HG02973 (cell line): ENCODE data around the gene TTC9.
A peak's percentile ranks its signal among the peaks of the same experiment; 100 is the strongest.

ENCODE experiments used
- ATAC-seq: cut with Tn5 transposase; IDR thresholded peaks from one replicate; pipeline ENCODE4 v1.9.1; 2021; ENCODE audit warnings: moderate library complexity; ENCODE audit not compliant: unreplicated experiment

The TTC9 gene

DNA sequence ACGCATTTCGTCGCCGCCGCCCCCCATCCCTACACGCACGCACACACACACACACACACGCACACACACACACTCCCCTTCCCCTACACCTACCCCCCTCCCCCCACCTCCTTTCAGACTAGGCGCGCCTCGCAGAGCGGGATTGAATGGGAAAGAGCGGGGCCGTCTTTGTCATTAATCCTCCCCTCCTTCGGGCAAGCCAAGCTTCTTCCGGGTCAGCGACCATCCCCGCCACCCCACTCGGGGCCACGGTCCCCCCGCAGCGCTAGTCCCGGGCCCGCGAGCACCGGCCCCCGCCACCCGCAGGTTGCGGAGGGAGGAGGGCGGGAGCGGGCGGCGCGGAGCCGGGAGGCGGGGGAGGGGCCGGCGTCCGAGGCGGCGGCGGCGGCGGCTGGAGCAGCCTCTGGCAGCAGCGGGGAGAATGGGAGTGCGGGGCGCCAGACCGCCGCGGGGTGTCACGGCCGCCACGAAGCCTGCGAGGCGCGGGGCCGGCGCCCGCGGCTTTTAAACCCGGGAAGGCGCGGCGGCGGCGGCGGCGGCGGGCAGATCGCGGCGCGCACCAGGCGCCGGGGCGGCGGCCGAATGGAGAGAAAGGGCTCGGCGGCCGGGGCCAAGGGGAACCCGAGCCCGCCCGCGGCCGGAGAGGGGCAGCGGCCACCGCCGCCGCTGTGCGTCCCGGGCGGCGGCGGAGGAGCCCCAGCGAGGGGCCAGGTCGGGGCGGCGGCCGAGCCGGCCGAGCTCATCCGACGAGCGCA lies at the start of gene TTC9:
Gene TTC9 (plus strand): TSS at position 369 of the 755 bp plus-strand sequence. CDS start 214 bp downstream, at position 583.
- peak; percentile 7 for ATAC-seq

DNA sequence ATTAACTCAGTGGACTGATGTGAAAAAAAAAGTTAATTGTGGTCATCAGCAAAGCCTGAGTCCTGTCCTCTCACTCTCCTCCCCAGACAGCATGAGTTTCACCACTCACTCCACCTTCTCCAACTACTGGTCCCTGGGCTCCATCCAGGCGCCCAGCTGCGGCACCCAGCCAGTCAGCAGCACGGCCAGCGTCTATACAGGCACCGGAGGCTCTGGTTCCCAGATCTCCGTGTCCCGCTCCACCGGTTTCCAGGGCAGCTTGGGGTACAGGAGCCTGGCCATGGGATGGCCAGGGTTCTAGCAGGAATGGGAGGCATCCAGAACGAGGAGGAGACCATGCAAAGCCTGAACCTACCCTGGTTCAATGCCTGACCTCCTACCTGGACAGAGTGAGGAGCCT lies 47.3 kb upstream of the TTC9 start:
- no peak for ATAC-seq

DNA sequence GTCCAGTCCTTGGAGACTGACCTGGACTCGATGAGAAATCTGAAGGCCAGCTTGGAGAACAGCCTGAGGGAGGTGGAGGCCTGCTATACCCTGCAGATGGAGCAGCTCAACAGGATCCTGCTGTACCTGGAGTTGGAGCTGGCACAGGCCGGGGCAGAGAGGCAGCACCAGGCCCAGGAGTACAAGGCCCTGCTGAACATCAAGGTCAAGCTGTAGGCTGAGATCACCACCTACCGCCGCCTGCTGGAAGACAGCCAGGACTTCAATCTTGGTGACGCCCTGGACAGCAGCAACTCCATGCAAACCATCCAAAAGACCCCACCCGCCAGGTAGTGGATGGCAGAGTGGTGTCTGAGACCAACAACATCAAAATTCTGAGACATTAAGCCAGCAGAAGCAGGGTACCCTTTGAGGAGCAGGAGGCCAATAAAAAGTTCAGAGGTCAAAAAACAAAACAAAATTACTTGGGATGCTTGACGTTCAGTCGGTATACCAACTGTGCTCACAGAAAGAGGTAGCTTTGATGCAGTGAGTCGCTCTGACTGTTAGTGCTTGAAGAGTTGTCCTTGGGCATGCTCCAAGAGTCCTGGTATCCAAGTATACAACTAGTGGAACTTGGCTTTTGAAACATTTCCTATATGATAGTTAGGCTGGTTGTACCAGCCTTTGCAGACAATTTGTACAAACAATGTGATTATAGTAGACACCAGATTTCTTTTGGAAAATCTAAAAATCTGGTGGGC lies 46.1 kb upstream of the TTC9 start:
- no peak for ATAC-seq

DNA sequence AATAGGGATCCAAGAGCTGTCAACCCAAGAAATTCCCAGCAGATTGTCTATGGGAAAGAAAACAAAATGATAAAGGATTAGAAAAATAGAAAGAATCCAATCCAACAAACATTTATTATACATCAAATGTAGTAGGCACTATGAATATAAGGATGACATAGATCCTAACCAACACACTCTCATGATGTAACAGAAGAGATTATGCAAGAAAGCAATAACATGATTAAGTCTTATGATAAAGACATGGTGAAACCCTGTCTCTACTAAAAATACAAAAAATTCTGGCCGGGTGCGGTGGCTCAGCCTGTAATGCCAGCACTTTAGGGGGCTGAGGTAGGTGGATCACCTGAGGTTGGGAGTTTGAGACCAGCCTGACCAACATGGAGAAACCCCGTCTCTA lies 44.0 kb upstream of the TTC9 start:
- no peak for ATAC-seq

DNA sequence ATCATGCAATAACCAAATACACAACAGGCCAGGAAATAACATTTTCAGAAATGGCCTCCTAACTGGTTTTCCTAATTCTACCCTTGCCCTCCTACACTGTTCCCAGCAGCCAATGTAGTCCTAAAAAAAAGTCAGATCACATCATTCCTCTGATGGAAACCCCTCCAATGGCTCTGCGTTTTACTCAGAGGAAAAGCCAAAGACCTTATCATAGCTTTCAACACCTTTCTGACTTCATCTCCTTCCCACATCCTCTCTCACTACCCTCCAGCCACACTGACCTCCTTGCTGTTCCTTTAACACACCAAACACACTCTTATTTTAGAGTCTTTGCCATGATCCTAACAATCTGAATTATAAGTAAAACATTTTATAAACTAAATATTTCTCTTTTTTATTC lies 42.4 kb upstream of the TTC9 start:
- no peak for ATAC-seq

DNA sequence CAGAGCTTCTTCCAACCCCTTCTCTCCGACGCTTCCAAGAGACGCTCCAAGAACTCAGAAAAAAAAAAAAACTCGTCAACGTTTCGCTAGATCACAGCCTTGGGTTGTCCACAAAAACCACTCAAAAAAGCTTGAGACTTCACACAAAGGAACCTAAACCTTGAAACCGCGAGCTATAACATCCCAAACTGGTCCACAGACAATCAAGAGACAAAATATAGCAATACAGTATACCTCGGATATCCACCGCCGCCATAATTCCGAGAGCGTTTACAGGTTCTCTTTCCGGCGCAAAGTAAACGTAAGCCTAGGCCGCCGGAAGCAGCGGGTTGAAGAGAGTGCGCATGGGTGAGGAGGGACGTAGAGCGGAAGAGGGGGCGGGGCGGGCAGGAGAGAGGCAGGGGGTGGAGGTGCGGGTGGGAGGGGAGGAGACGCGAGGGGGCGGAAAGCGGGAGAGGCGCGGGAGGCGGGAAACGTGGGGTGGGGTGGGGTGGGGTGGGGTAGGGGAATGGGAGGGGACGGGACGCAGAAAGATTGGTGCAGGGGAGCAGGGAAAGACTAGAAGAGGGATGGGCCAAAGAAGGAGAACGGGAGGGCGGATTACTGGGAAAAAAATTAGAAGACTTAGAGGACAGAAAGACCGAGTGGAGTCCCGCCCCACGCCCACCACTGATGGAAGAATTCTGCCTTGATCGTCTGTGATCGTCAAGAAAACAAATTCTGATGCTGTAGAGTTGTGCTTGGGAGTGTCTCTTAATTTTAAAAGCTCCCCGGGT lies 41.1 kb upstream of the TTC9 start, which contains the start of gene MED6:
Gene MED6 (minus strand): TSS at position 274 of the 776 bp plus-strand sequence. CDS start 18 bp downstream, at position 256.
- ATAC-seq, result peak; percentile 85

DNA sequence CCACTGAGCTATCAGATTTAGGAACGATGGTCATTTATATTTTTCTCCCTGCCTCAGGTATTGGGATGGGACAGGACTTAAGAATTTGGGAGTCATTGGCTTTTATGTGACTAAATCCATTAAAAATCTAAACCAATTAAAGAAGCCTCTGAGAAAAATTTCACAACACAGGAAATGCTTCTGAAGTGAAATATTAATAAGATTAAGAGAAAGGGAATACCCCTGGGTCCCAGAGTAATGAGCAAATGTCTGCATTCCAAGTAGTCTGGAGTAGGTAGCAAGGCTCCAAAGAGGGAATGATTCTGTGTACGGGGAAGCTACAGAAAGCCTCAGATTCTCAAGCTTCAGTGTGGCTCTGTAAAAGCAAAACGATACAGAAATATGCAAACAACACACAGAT lies 40.6 kb upstream of the TTC9 start:
- ATAC-seq, result no peak

DNA sequence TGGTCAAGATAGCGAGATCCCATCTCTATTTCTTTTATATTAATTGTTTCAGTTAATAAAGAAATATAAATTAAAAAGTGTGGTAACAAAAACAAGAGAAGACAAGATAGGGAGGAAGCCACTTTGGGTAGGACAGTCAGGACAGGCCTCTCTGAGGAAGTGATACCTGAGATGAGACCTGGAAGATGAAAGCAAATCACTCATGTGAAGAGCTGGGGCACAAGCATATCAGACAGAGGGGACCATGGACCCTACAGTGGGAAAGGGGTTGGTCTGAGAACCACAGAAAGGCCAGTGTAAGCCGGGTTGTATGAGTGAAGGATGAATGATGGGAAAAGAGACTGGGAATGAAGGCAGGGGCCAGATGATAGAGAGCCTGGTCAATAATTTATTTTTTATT lies 39.5 kb upstream of the TTC9 start:
- ATAC-seq, result no peak

DNA sequence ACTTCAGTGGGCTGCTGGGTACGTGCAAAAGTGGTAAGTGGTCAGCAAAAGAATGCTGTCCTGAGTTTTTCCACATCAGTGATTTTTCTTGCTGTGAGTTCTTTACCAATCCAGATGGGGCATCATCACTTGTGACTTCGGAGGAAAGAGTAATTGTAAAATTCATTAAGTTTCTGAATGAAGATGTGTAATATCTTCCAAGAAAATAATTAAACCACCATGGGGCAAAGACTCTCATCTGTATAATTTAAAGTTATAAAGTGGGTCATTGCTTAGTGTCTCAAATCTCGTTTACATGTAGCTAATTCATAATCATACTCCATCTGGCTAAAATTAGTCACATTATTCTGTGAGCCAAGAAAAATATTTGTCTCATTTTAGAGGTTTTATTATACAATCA lies 30.5 kb upstream of the TTC9 start:
- ATAC-seq, result no peak

DNA sequence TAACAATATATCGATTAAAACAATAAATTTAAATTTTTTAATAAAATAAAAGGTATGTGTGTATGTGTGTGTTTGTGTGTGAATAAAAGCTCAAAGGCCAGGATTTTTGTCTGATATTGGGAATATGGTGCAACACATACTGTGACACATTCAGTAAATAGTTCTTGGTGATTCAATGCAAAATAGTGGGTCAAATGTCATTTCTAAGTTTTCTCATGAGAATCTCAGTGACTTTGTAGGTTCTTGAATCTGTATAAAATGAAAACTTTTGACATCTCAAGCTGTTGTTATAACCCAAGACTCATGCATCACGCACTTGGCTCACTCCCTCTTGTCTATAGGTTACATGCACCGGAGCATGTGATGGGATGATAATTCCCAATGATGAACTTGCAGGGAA lies 25.1 kb upstream of the TTC9 start:
- no peak for ATAC-seq

DNA sequence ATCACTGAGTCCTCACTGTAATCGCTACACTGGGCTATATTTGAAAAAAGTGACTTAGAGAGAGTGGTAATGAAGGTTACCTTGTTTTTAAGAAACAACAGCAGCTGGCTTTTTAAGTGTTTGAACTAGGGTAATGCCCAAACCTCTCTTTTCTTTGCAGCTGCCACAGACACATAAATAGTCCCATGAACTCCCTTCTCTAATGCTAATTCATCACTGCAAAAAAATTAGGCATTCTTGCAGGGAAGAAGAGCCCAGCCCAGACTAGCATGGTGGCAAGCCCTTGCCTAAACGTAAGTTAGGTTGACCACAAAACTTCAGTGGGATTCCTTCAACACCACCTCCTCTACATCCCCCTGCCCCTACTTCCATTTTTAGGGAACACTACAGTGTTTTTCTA lies 23.4 kb upstream of the TTC9 start:
- ATAC-seq, result no peak

DNA sequence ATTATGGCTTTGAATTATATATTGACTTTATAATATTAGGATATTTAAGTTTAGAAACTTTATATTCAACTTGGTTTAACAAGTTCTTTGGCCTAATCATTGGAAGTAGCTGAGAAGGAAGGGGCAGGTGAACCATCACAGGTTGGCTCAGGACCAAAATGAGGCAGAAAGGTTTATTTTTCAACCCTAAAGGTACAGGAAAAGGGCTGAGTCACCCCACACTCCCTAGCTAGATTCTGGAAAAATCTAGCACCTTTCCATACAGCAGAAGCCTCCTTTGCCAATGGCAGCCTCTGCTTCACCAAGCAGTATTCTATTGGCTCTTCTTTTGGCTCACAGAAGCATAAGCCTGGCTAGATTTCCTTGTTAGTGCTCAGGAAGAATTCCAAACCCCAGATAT lies 22.0 kb upstream of the TTC9 start:
- no peak for ATAC-seq

DNA sequence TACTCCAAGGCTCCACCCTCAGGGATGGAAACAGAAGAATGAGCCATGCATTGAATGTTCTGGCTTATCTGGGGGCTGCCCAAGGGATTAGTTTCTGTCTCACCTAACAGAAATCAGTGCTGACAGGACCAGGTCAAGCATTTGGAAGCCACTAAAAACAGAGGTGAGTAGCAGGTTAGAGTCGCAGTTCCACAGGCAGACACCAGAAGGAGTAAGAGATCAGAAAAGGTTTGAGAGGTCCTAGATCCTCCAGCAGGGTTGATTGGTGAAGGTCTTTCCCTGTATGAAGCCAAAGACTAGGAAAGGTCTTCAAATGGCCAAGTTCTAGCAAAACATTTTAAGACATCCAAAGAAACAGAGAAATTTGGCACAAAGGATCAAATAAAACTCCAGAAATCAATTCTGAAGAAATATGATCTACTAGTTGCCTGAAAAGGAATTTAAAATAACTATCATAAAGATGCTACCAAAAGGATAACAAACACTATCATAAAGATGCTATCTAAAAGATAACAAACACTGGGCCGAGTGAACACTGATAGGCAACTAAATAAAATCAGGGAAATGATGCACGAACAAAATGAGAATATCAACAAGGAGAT lies 19.5 kb upstream of the TTC9 start:
- ATAC-seq, result no peak

DNA sequence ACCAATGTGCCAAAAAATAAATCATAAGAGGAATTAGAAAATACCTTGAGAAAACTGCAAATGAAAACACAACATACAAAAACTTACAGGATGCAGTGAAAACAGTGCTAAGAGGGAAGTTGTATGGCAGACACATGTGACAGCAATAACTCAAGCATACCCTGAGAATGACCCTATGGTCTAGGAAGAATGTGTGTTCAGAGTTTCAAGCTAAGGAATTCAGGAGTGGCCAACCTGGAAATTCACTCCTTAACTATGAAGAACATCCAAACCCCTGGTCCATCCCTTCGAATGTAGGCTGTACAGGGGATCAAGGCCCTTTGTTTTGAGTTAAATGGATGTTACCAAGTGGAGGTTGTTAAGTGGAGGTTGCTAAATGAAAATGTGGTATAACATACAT lies 16.7 kb upstream of the TTC9 start:
- no peak for ATAC-seq

DNA sequence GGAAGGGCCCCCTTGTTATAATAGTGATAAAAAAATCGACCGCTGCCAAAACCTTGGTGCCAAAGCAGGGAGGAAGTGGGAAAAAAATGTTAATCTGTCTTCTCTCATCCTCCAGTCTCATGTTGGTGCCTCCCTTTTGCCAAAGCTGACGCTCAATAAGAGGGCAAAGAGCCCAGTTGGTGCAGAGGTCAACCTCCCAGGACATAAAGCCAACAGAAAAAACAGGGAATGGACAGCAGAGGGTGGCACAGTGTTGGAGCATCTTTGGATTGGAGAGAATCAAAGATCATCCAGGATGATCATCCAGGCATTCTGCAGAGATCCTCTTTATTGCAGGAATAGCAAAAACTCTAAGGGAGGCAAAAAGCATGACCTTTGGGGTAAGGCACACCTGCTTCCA lies 9.8 kb upstream of the TTC9 start:
- no peak for ATAC-seq

DNA sequence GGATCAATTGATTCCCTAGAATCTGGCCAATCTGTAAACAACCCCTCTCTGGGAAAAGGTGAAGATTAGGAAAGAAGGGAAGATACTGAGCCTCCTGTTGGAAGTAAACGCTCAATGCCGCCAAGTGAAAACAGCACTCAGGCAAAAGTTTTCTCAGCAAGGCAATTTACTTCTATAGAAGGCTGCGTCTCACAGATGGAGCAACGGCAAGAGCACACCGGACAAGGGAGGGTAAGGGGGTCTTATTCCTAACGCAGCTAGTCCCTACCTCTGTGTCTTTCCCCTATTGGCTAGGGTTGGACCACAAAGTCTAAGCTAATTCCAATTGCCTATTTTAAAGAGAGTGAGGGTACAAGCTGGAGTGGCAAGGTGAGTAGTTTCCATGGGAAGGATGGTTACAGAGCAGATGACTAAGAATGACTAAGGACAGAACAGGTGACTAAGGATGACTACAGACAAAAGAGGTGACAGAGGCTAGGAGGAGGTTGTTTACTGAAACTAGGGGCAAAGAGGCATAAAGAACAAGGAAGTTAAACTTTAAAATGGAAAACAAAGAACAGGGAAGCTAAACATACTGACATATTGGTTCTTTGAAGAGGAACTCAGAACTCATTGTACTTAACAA lies 5.6 kb upstream of the TTC9 start:
- ATAC-seq, result no peak

DNA sequence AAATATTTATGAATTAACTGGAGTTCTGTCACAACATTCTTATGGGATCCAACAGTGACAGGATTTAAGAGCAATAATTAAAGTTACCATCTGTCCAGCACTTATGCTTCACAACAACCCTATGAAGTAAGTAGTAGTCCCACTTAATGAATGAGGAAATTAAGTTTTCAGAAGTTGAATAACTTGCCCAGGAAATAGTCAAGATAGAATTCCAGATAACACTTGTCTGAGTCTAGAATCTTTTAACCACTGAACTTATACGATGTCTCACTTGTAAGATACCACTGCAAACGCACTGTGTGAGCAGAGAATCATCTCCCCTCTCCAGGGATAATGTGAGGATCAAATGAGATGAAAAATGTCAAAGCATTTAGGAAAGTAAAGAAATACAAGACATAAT lies 3.3 kb upstream of the TTC9 start:
- ATAC-seq, result no peak

DNA sequence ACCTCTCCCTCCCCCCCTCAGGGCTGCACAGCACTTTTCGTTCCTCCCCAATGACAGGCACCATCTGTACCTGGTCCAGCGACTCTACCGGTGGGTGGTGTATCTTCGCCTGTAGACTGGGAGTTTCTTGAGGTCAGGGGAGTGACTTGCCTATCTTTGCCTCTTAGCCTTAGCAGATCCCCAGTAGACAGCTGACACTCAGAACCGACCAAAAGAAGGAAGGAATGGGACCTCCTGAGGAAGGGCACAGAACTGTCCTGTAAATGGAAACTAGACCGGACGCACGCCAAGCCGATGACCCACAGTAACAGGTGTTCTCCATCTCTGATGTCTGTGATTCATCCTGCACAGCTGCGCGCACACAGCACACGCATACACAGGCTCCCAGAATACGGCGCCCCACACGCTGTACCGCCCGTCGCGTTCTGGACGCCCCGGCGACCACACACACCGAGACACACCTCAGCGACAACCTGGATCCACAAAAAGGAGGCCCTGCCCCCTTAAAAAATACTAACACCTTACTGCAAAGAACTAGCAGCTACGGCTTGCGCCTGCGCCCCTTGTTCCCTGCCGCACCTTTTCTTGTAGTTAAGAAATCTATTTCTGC lies 673 bp upstream of the TTC9 start:
- ATAC-seq, result peak; percentile 52

DNA sequence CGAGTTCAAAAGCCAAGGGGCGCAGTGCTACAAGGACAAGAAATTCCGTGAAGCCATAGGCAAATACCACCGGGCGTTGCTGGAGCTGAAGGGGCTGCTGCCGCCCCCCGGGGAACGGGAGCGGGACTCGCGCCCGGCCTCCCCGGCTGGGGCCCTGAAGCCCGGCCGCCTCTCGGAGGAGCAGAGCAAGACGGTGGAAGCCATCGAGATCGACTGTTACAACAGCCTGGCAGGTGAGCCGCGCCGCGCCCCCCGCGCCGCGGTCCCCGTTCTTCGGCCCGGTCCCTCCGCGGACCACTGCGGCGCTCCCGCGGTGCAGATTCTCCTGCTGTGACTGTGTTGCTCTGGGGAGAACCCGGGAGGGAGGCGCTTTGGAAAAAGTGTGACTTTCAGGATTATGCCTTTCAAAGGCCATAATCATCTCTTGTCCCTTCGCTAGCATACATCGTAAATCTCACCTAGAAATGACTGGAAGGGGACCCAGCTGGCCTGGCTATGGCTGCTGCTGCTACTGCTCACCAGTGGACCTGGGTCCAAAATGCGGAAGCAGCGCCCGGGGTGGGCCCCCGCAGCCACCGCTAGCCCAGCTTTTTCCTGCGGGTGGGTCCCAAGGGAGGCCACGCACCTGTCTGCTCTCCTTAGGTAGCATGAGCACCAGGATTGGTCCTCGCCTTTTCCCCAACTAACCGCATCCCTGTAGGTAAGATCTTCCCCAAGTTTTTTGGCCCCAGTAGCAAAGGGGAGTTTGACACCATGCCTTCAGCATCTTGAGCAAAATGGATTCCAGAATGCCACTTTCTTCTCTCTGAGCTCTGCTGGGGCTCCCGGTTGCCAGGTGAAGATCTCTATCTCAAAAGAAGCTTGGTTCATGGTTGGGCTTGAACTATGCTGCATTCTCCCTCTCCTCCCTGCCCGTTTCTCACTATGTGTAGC lies 853 bp downstream of the TTC9 start:
- ATAC-seq, result peak; percentile 41
